ENCODE measurements around the gene ZNF384.

DNA sequence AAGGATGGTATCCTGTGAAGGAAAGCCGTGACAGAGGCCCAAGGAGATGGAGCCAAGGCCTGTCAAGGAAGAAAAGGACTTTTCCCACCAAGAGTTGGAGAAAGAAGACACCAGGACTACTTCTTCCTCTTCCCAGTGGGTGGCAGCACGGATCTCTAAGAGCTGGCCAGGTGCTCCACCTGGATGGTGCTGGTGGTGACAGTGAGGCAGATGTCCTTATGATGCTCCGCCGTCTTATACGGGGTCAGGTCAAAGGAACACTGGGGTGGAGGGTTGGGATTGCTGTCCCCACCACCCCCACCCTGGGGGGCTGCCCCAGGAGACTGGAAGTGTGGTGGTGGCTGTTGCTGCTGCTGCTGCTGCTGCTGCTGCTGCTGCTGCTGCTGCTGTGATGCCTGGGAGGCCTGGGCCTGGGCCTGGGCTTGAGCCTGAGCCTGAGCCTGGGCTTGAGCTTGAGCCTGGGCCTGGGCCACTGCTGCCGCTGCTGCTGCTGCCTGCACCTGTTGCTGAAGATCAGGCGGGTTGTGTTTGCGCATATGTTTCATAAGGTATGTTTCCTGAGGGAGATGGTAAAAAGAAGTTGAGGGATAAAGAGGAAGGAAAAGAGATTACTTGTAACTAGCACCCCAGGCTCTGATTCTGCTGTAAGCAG lies 21.5 kb downstream of the ZNF384 start:
- TF ChIP-seq NFYB (CRISPR knock-in tag; conservative IDR thresholded peaks at IDR 0.05; ENCODE audit: low read depth), result no peak
- TF ChIP-seq, protein P1, sequence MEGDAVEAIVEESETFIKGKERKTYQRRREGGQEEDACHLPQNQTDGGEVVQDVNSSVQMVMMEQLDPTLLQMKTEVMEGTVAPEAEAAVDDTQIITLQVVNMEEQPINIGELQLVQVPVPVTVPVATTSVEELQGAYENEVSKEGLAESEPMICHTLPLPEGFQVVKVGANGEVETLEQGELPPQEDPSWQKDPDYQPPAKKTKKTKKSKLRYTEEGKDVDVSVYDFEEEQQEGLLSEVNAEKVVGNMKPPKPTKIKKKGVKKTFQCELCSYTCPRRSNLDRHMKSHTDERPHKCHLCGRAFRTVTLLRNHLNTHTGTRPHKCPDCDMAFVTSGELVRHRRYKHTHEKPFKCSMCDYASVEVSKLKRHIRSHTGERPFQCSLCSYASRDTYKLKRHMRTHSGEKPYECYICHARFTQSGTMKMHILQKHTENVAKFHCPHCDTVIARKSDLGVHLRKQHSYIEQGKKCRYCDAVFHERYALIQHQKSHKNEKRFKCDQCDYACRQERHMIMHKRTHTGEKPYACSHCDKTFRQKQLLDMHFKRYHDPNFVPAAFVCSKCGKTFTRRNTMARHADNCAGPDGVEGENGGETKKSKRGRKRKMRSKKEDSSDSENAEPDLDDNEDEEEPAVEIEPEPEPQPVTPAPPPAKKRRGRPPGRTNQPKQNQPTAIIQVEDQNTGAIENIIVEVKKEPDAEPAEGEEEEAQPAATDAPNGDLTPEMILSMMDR (IDR thresholded peaks at IDR 0.05), result no peak
- TF ChIP-seq FOXK1 (CRISPR knock-in tag; IDR thresholded peaks at IDR 0.05), result no peak
